Activated CD8-positive, alpha-beta T cell treated with anti-CD3 and anti-CD28 coated beads for 36 hours (primary cell): ENCODE results near the gene SLC25A51. TPM values are rescaled to one million over a fixed set of nuclear protein-coding genes. Genes with fewer than 3 reads are reported as not detected.

Source experiments
- ATAC-seq: fragments of 200-7000 bp; cut with Tn5 transposase; one replicate; pipeline ENCODE4 v1.10.0; 2021; ENCODE audit warnings: mild to moderate bottlenecking, moderate library complexity
- CTCF ChIA-PET: fragments of 350-600 bp; sonication (Branson Sonifier 250); formaldehyde crosslinking; loops from one replicate; lab custom pipeline; 2021; ENCODE audit warnings: antibody characterized with exemption; lab: Charles Lee
- POLR2A ChIA-PET: fragments of 350-600 bp; sonication (Branson Sonifier 250); formaldehyde crosslinking; loops from one replicate; lab custom pipeline; 2021; ENCODE audit warnings: antibody characterized with exemption; lab: Charles Lee
- DNase-seq: peaks from one replicate; pipeline ENCODE4 v3.0.0-alpha.2; 2020
- H3K27ac Mint-ChIP-seq: one replicate; pipeline ENCODE4 v1.8.0; 2021; ENCODE audit warnings: mild to moderate bottlenecking, mixed read lengths
- H3K27me3 Mint-ChIP-seq: one replicate; pipeline ENCODE4 v1.8.0; 2021; ENCODE audit warnings: mixed read lengths
- H3K36me3 Mint-ChIP-seq: one replicate; pipeline ENCODE4 v1.8.0; 2021; ENCODE audit warnings: low read depth, mixed read lengths
- H3K4me1 Mint-ChIP-seq: one replicate; pipeline ENCODE4 v1.8.0; 2021; ENCODE audit warnings: low read depth, mixed read lengths
- H3K4me3 Mint-ChIP-seq: one replicate; pipeline ENCODE4 v1.8.0; 2021; ENCODE audit warnings: mild to moderate bottlenecking, moderate library complexity, mixed read lengths
- H3K9me3 Mint-ChIP-seq: one replicate; pipeline ENCODE4 v1.8.0; 2021; ENCODE audit warnings: mixed read lengths
- intact Hi-C: fragments of 100-400 bp; cut with micrococcal nuclease; formaldehyde crosslinking; loops from one replicate; pipeline ENCODE4 v1.10.0; 2022
- total RNA-seq, 2 experiments: library from RNA; stranded (reverse); gene quantifications; one replicate each; pipeline ENCODE4 v1.2.3, GENCODE V29; 2021
- TF ChIP-seq, protein P1 (sequence below): fragments of 200-600 bp; IDR thresholded peaks from one replicate; pipeline ENCODE4 v1.8.0; 2022; ENCODE audit warnings: antibody characterized with exemption, mild to moderate bottlenecking

The SLC25A51 gene
- total RNA-seq, 2 experiments from 2014 or later, result 27.1 to 27.2 TPM

DNA sequence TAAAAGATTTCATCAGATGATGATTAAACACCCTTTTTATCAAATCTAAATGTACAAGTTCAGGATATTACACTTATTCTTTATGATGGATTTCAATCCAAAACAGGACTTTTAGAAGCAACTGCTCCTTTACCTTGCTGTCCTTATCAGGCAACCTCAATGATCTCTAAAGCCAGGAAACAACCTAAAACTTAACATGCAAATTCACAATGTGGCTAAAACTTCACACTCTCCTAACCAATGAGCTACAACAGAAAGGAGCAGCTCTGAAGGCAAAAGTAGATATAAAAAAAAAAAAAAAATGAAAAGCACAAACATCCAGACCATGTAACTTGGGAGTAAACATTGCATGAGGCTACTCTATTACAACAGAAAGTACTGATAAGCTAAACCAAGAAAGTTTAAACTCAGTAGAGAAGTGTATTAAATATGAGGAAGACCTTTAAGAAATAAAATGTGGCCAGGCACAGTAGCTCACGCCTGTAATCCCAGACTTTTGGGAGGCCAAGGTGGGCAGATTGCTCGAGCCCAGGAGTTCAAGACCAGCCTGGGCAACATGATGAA, 22.9 kb downstream of the SLC25A51 start:
- CTCF ChIA-PET, result interaction anchor here (0.7 to 1.0 kb wide), 2 partner anchors 24 to 133 kb away, joined by 3 to 4 read pairs; no protein-coding TSS in a partner anchor
- peaks cover 9% of the 10 kb centered on the region for H3K4me1 Mint-ChIP-seq
- TF ChIP-seq, protein P1, sequence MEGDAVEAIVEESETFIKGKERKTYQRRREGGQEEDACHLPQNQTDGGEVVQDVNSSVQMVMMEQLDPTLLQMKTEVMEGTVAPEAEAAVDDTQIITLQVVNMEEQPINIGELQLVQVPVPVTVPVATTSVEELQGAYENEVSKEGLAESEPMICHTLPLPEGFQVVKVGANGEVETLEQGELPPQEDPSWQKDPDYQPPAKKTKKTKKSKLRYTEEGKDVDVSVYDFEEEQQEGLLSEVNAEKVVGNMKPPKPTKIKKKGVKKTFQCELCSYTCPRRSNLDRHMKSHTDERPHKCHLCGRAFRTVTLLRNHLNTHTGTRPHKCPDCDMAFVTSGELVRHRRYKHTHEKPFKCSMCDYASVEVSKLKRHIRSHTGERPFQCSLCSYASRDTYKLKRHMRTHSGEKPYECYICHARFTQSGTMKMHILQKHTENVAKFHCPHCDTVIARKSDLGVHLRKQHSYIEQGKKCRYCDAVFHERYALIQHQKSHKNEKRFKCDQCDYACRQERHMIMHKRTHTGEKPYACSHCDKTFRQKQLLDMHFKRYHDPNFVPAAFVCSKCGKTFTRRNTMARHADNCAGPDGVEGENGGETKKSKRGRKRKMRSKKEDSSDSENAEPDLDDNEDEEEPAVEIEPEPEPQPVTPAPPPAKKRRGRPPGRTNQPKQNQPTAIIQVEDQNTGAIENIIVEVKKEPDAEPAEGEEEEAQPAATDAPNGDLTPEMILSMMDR, result no peak
- H3K4me3 Mint-ChIP-seq, result no peak overlapping the region
- intact Hi-C loops, result no loop called here
- H3K9me3 Mint-ChIP-seq, result no peaks in the 10 kb centered on the region
- peaks cover 31% of the 10 kb centered on the region for H3K36me3 Mint-ChIP-seq
- ATAC-seq, result no peak
- DNase-seq, result no peak
- POLR2A ChIA-PET, result no interaction called here
- H3K27me3 Mint-ChIP-seq, result no peaks in the 10 kb centered on the region
- H3K27ac Mint-ChIP-seq, result no peak overlapping the region

DNA sequence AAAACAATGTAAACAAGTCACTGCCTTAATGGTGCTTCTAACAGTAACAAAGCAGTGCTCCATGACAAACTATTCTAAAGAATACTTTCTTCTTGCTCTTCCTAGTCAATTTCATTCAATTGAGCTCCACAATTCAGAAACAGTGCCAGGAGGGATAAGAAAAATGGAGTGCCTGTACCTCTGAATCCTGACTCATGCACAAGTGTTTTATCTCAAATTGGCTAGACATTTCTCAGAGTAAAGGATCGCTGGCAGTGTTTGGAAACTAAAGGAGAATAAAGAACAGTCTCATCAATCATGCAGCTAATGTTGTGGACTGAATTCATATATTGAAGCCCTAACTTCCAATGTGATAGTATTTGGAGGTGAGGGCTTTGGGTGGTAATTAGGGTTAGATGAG, 27.6 kb downstream of the SLC25A51 start:
- no peak overlapping the region for H3K4me3 Mint-ChIP-seq
- POLR2A ChIA-PET, result no interaction called here
- no peak for ATAC-seq

DNA sequence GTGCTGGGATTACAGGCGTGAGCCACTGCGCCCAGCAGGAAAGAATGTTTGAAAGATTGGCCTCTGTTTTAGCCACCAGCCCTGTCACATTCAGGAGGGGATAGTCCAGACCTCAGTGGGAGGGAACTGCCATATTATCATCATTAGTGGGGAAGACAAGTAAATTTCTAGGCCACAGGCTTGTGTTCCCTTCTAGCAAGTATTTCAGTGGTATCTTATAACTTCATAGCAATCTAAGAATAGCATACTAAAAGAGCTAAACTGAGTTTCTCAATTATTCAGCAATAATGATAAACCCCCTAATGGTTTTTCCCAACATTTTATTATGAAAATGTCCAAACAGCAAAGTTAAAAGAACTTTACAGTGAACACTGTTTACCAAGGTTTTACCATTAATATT, 30.0 kb downstream of the SLC25A51 start:
- no peak for DNase-seq
- Mint-ChIP-seq H3K27me3 (no peaks in the 10 kb centered on the region), H3K9me3 (no peaks in the 10 kb centered on the region), H3K4me1 (no peaks in the 10 kb centered on the region), H3K4me3 (no peak overlapping the region), H3K36me3 (peaks cover 12% of the 10 kb centered on the region), H3K27ac (no peak overlapping the region)
- ChIA-PET POLR2A (no interaction called here), CTCF (interaction anchor here (0.7 kb wide), 1 partner anchor 149 kb away, joined by 3 read pairs; no protein-coding TSS in a partner anchor)
- intact Hi-C loops, result no loop called here
- no peak for ATAC-seq
- TF ChIP-seq, protein P1, result no peak

More for the DNA sequence above, 27.6 kb downstream of the SLC25A51 start:
- H3K27ac Mint-ChIP-seq, result no peak overlapping the region
- H3K27me3 Mint-ChIP-seq, result no peaks in the 10 kb centered on the region
- no peaks in the 10 kb centered on the region for H3K9me3 Mint-ChIP-seq
- no peak for DNase-seq
- TF ChIP-seq, protein P1, result no peak
- H3K4me1 Mint-ChIP-seq, result no peaks in the 10 kb centered on the region
- intact Hi-C loops, result no loop called here
- CTCF ChIA-PET, result interaction anchor here (0.8 kb wide), 1 partner anchor 17 kb away, joined by 3 read pairs; no protein-coding TSS in a partner anchor
- H3K36me3 Mint-ChIP-seq, result peaks cover 20% of the 10 kb centered on the region

GRCh38 chr9:37870799-37871176, 33.1 kb downstream of the SLC25A51 start:
- TF ChIP-seq, protein P1, result no peak
- Mint-ChIP-seq H3K9me3 (no peaks in the 10 kb centered on the region), H3K4me3 (no peak overlapping the region), H3K27ac (no peak overlapping the region), H3K36me3 (peaks cover 5% of the 10 kb centered on the region), H3K4me1 (no peaks in the 10 kb centered on the region), H3K27me3 (no peaks in the 10 kb centered on the region)
- CTCF ChIA-PET, result no interaction called here
- ATAC-seq (no peak), DNase-seq (no peak)
- intact Hi-C loops, result no loop called here
- POLR2A ChIA-PET, result no interaction called here

- intact Hi-C loops, result no loop called here
- DNase-seq (no peak), ATAC-seq (no peak)
- H3K36me3 Mint-ChIP-seq, result peaks cover 5% of the 10 kb centered on the region
- ChIA-PET CTCF (no interaction called here), POLR2A (no interaction called here)
- H3K9me3 Mint-ChIP-seq, result no peaks in the 10 kb centered on the region
- no peaks in the 10 kb centered on the region for H3K27me3 Mint-ChIP-seq
- TF ChIP-seq, protein P1, result no peak
- H3K4me1 Mint-ChIP-seq, result no peaks in the 10 kb centered on the region
- no peak overlapping the region for H3K4me3 Mint-ChIP-seq
- H3K27ac Mint-ChIP-seq, result no peak overlapping the region
These were observed 33.7 kb downstream of the SLC25A51 start for GRCh38 chr9:37870081-37870798.
